ENCODE data around the gene HLCS. TPM values are rescaled to one million over a fixed set of nuclear protein-coding genes. Genes with fewer than 3 reads are reported as not detected.

The HLCS gene
- total RNA-seq, 4 donors from 2014 or later: 20.0 to 75.4 (median 32.8) TPM

GRCh38 chr21:36910581-36911307, 55.7 kb downstream of the HLCS start:
- Histone ChIP-seq H3K27ac (peak overlapping the region in 1 of 4 donors; percentile 29), H3K4me1 (peaks cover 0 to 5% (median 2%) of the 10 kb centered on the region in 4 donors), H3K9me3 (no peaks in the 10 kb centered on the region), H3K4me3 (no peak overlapping the region), H3K27me3 (no peaks in the 10 kb centered on the region), H3K36me3 (no peaks in the 10 kb centered on the region)
- in situ Hi-C loops (cut with MboI; ENCODE audit: low pct_ligation_motif_present in 1 of 4, low pct_unique_long_range_greater_than_20kb in 1 of 4, low sequenced_read_pairs in 3 of 4) (no loop called here), intact Hi-C loops (cut with DNase I; ENCODE audit: low total_unique reads) (no loop called here)
- no peak for DNase-seq
- 84 to 90% methylated on average over 5 to 17 of the region's 17 CpGs for WGBS, 2 donors (ENCODE audit: low coverage in 1 of 2)
- TF ChIP-seq CTCF (IDR thresholded peaks at IDR 0.05) (no peak), POLR2A (IDR thresholded peaks at IDR 0.05) (no peak), POLR2AphosphoS5 (IDR thresholded peaks at IDR 0.05) (no peak), EP300 (IDR thresholded peaks at IDR 0.05; ENCODE audit: low read depth) (no peak)

- 56 to 61% methylated on average over 9 to 16 of the region's 16 CpGs for WGBS, 2 donors (ENCODE audit: low coverage in 1 of 2)
- no peaks in the 10 kb centered on the region for H3K27me3 ChIP-seq
- no peak overlapping the region for H3K27ac ChIP-seq
- no peaks in the 10 kb centered on the region for H3K9me3 ChIP-seq
- no peak for DNase-seq
- in situ Hi-C loops (cut with MboI; ENCODE audit: low pct_ligation_motif_present in 1 of 4, low pct_unique_long_range_greater_than_20kb in 1 of 4, low sequenced_read_pairs in 3 of 4) (no loop called here), intact Hi-C loops (cut with DNase I; ENCODE audit: low total_unique reads) (no loop called here)
- peaks cover 0 to 5% (median 2%) of the 10 kb centered on the region in 4 donors for H3K4me1 ChIP-seq
- TF ChIP-seq POLR2A (IDR thresholded peaks at IDR 0.05) (no peak), EP300 (IDR thresholded peaks at IDR 0.05; ENCODE audit: low read depth) (no peak), CTCF (IDR thresholded peaks at IDR 0.05) (no peak), POLR2AphosphoS5 (IDR thresholded peaks at IDR 0.05) (peak in 2 of 3 donors; percentile 38 to 55)
- no peak overlapping the region for H3K4me3 ChIP-seq
- no peaks in the 10 kb centered on the region for H3K36me3 ChIP-seq
These were observed 56.4 kb downstream of the HLCS start for GRCh38 chr21:36909901-36910561.

- Histone ChIP-seq H3K36me3 (no peaks in the 10 kb centered on the region), H3K4me3 (no peak overlapping the region), H3K27me3 (no peaks in the 10 kb centered on the region), H3K9me3 (no peaks in the 10 kb centered on the region), H3K27ac (no peak overlapping the region), H3K4me1 (peaks cover 0 to 5% (median 2%) of the 10 kb centered on the region in 4 donors)
- no peak for DNase-seq
- in situ Hi-C loops (cut with MboI; ENCODE audit: low pct_ligation_motif_present in 1 of 4, low pct_unique_long_range_greater_than_20kb in 1 of 4, low sequenced_read_pairs in 3 of 4): no loop called here
- TF ChIP-seq POLR2AphosphoS5 (IDR thresholded peaks at IDR 0.05) (no peak), EP300 (IDR thresholded peaks at IDR 0.05; ENCODE audit: low read depth) (no peak), CTCF (IDR thresholded peaks at IDR 0.05) (no peak), POLR2A (IDR thresholded peaks at IDR 0.05) (no peak)
- intact Hi-C loops (cut with DNase I; ENCODE audit: low total_unique reads): no loop called here
- 57 to 75% methylated on average over 4 to 5 of the region's 5 CpGs for whole genome bisulfite sequencing, 2 donors (ENCODE audit: low coverage in 1 of 2)
These were observed 57.0 kb downstream of the HLCS start for GRCh38 chr21:36909423-36909822.

- Histone ChIP-seq H3K4me3 (no peak overlapping the region), H3K27me3 (no peaks in the 10 kb centered on the region), H3K9me3 (no peaks in the 10 kb centered on the region), H3K4me1 (peaks cover 0 to 5% (median 2%) of the 10 kb centered on the region in 4 donors), H3K36me3 (no peaks in the 10 kb centered on the region), H3K27ac (no peak overlapping the region)
- no peak for DNase-seq
- in situ Hi-C loops (cut with MboI; ENCODE audit: low pct_ligation_motif_present in 1 of 4, low pct_unique_long_range_greater_than_20kb in 1 of 4, low sequenced_read_pairs in 3 of 4): no loop called here
- 77 to 90% methylated on average over 3 of the region's 3 CpGs for WGBS, 2 donors (ENCODE audit: low coverage in 1 of 2)
- intact Hi-C loops (cut with DNase I; ENCODE audit: low total_unique reads): no loop called here
- no peak for TF ChIP-seq CTCF (IDR thresholded peaks at IDR 0.05)
- TF ChIP-seq EP300 (IDR thresholded peaks at IDR 0.05; ENCODE audit: low read depth): no peak
- TF ChIP-seq POLR2A (IDR thresholded peaks at IDR 0.05): no peak
- no peak for TF ChIP-seq POLR2AphosphoS5 (IDR thresholded peaks at IDR 0.05)
These were observed 58.1 kb downstream of the HLCS start for GRCh38 chr21:36908260-36908908.
